HG03097 (cell line): Measurements from ENCODE around the gene FOXP1.

Source experiments
- ATAC-seq: cut with Tn5 transposase; IDR thresholded peaks from one replicate; pipeline ENCODE4 v1.9.1; 2021; ENCODE audit not compliant: unreplicated experiment, low FRiP score

The FOXP1 gene

GRCh38 chr3:71388535-71389120 is 194.9 kb downstream of the FOXP1 start:
- no peak for ATAC-seq

DNA sequence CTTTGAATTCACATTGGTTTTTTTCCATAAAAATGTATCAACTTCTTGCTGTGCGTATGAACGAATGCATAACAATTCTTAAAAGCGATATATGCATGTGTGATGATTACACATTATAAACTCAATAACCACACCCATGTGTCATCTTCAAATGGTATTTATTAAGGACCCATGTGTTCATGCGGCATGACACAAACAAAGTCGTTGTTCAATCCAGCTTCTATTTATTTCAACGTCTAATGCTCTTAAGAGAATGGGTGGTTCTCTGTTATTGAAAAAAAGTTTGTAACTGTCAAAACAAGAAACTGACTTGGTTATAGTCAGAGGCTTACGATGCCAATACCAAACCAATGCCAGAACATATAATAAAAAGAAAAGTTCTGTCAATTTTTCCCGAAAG is 195.9 kb downstream of the FOXP1 start:
- no peak for ATAC-seq

DNA sequence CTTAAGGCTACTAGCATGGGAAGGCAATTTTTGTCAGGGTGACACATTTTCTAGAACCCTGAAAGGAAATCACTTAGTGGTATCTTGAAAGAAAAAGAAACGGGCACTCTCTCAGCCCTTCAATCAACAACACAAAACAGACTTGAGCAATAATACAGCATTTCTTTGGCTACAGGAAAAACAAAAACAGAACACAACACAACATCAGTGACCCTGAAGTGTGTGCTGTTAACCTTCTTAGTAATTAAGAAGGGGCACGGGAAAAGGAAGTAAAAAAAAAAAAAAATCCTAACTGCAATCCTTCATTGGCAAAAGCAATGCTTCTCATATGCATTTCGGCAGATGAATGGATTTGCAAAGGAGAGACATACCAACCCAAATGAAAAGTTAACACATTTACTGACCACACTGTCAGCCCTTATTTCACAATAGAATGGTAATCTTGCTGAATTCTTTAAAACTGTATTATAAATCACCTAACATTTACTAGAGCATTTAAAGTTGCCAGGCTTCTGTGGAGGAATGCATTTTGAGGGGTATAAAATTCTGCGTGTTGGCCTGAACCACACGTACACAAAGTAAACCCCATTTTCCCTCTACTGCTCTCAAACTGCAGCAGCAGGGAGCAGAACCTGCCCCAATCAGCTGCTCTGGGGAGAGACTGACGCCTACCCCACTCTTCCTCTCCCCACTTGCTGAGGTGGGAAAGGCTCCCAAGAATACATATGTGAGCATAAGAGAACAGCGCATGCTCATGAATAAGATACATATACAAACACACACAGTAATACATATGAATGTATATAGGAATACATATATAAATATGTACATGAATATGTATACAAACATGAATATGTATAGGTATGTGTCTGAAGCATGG is 198.5 kb downstream of the FOXP1 start:
- ATAC-seq: no peak

DNA sequence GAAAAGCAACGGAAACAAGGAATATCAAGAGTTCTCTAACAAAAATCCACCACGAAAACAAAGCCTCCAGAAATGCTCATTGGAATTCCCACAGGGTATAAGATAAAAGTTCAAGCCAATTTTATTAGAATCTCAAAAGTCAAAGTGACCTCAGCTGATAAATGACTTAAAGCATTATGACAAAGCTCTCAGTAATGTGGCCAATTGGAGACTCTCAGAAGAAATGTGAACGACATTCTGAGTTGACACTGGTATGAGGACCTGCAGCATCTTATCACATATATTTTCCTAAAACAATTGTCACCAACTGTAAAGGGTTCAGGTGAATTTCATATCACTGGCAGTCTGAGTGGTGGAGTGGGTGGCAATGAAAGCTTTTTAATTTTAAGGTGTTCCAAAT is 199.1 kb downstream of the FOXP1 start:
- no peak for ATAC-seq

- no peak for ATAC-seq
These were observed 203.4 kb downstream of the FOXP1 start for GRCh38 chr3:71380096-71380495.

- ATAC-seq: no peak
These were observed 205.0 kb downstream of the FOXP1 start for GRCh38 chr3:71378509-71378908.

DNA sequence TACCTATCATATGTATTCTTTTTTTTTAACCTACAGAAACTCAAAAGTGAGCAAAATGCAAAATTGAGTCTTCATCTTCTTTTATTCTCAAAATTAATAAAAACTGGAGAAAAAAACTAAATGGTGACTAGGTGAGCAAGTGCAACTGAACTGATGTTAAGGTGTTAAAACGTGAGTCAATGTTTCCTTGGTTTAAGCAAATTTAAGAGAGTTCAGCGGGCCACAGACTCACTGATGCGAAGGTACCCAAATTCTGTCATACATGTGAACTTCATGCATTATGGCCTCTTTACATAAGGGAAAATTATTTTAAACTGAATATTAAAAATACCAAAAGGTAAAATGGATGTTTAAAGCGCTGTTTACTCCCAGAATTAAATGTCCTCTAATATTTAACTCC is 206.6 kb downstream of the FOXP1 start:
- ATAC-seq: no peak

GRCh38 chr3:71376503-71376902 is 207.0 kb downstream of the FOXP1 start:
- no peak for ATAC-seq

GRCh38 chr3:71374582-71374981 is 208.9 kb downstream of the FOXP1 start:
- ATAC-seq: no peak

DNA sequence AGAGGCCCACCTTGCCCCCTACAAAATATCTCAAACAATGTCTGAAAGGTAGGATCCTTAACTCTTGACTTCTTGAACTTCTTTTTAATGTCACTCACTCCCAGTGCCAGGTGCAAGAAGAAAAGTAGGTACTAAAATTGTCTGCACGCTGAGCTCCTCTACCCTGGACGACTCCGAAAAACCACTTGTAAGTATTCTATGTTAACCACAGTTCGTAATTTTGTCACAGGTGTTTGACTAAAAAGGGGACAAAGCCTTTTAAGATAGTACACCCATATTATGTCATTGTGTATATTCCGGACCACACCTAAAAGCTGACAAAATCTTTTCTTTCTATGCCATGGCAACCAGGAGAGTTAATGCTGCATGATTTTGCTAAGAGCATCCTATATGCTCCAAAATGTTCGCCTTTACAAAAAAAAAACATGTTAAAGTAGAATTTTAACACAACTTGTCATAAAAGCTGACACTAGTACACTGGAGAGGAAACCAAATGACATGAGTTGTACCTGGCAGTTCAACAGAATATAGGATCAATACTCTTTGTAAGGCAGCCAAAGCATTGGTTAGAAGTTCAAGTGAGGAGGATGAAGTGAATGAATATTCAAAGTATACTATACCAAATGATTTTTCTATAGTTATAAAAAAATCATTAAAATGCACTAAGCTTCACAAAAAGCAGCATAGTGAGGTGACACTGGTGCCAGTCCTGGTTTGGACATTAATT is 210.5 kb downstream of the FOXP1 start:
- ATAC-seq: no peak

DNA sequence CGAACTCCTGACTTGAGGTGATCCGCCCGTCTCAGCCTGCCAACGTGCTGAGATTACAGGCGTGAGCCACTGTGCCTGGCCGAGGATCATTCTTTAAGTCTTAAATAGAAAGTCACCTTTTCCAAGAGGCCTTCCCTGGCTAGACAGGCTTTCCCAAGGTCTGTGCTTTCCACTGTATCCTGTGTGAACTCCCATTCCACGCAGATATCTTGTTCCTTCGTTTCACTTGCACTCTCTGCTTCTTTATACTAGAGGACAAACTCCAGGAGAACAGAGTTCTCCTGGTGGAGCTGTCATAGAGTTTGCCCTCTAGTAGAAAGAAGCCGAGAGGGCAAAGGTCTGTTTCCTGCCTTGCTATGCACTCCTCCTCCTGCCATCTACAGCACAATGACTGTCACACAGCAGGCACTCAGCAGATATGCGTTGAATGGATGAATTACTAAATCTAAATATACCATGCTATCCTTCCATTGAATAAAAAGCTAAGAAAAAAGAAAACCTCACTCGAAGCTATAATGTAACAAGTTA is 211.2 kb downstream of the FOXP1 start:
- ATAC-seq: no peak

- ATAC-seq: no peak
These were observed 212.2 kb downstream of the FOXP1 start for GRCh38 chr3:71371282-71371681.

DNA sequence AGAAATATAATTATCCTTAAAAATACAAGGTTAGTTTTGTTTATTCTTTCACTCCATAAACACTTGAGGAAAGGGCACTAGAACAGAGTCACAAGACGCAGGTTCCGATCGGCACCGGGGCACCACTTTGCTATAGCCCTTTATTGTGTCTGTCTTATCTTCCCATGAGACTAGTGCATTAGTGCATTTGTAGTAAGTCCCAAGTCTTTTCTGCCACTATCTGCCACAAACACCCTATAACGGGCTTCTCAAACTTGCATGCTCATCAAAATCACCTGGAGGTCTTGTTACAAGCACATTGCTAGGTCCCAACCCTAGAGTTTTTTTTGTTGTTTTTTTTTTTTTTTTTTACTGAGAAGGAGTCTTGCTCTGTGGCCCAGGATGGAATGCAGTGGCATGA is 213.1 kb downstream of the FOXP1 start:
- no peak for ATAC-seq

DNA sequence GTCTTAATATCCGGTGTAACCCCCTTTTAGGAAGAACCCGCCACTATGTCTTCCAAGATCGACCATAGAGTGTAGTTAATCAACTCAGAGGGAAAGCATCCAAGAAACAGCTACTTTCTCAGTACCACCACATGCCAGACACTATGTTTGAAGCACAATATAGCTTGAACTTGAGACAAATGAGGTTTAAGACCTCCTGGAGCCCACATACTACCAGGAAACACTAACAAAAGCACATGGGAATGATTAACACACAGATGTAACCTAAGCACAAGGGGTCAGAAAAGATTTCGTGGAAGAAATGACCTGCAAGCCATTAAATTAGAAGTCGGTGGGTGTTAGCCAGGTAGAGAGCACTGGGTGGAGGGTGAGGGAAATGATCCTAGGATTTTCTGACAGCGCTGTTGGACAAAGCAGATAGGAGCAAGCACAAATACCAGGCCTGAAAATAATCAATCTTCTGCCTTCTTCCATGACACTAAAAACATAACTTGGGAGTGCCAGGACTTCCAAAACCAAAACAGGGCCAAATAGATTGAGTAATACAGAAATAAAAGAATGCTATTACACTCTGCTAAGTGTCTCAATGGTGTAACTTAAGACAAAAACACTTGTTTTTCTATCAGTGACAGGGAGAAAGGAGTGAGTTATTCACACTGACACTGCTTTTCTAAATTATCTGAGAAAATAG is 213.7 kb downstream of the FOXP1 start:
- ATAC-seq: no peak

- no peak for ATAC-seq
These were observed 216.4 kb downstream of the FOXP1 start for GRCh38 chr3:71366988-71367604.

DNA sequence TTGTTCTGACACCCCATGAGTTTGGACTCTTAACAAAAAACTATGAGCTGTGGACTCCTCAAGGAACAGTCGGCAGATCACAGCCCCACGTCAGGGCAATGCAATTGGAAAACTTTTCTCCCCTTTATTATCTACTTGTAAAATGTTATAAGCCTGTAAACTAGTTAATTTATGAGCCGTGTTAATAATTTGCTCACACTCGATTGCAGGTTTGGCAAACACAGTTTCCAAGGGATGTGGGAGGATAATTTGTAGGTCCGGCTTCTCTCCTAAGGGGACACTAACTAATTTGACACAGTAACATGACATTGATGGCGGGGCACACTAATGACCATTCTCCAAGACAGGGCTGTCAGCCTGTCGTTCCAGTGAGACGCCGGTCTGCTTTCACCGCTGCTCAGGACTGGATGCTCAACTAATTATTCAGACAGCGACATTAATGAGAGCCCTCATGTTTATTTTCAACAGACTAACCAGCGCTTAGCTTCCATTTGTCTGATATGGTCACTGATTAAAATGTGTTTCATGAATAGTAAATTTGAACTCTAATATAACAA is 222.1 kb downstream of the FOXP1 start:
- ATAC-seq: no peak

DNA sequence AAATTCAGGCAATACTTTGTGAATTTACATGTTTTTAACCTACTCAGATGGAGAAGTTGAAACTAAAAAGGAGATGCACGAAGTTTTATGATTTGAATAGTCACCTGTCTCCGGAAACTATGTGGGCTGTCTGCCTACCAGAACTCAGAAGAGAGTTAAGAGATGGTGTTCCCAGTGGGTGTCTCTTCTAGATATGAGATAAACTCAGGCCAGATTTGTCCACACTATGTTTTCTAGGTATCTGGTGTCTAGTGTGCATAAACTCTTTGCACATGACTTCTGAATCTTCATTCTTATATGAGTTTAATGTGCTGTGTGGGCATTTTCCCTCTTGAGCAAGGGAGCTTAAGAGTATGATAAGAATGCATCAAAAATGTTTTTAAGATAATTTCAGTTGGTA is 222.8 kb downstream of the FOXP1 start:
- ATAC-seq: no peak

- no peak for ATAC-seq
These were observed 223.3 kb downstream of the FOXP1 start for GRCh38 chr3:71360180-71360579.

DNA sequence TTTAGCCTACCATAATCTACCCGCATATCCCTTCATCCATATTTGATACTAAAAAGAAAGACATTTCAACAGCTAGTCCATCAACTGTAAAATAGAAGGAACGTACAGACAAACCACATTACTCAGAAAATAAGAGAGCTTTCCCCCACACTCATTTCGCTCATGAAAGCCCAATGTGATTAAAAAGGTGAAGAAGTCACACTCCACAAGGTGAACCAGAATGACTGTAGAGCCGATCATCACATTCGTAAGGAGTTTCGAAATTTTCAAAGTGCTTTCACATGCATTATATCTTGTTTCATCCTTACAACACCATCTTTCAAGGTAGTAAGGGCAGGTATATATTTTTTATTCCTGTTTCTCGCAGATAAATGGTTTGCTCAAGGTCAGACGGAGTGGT is 225.3 kb downstream of the FOXP1 start:
- no peak for ATAC-seq

DNA sequence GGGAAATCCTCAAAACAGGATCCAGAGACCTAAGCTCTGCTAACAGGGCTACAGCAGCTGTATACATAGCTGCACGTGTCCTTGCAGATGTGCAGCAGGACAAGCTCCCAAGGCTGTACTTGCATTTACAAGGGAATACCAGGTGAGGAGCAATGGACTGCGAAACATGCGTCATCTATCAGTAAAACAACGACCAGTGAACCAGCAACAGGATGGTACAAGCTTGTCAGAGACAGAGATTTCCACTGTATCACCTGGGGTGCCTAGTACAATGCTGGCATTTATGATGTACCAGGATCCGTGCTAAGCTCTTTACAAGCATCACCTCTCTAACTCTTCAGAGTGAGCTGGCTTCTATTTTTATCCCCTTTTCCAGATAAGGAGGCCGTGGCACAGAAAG is 227.3 kb downstream of the FOXP1 start:
- ATAC-seq: no peak
